GM18873 (cell line): Measurements from ENCODE around the gene RAB40C.
A peak's percentile ranks its signal among the peaks of the same experiment; 100 is the strongest.

Experiments used
- ATAC-seq: cut with Tn5 transposase; IDR thresholded peaks from one replicate; pipeline ENCODE4 v1.9.1; 2021; ENCODE audit warnings: mild to moderate bottlenecking, moderate library complexity, moderate number of reproducible peaks; ENCODE audit not compliant: unreplicated experiment, low FRiP score

The RAB40C gene

DNA sequence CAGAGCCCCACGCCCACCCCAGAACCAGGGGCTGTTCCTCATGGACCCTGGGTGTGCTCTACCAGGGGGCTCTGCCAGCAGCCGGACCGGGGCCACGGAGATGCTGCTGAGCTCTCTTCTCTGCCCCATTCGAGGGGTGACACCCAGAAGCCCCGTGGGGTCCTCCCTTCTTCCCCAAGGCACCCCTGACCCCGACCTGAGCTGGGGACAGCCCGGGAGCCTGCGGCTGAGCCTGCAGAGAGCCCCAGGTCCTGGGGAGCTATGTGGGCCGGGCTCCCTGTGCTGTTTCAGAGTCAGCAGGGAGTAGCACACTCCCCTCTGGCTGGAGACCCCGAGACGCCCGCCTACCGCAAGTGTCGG is 30.9 kb upstream of the RAB40C start:
- no peak for ATAC-seq

DNA sequence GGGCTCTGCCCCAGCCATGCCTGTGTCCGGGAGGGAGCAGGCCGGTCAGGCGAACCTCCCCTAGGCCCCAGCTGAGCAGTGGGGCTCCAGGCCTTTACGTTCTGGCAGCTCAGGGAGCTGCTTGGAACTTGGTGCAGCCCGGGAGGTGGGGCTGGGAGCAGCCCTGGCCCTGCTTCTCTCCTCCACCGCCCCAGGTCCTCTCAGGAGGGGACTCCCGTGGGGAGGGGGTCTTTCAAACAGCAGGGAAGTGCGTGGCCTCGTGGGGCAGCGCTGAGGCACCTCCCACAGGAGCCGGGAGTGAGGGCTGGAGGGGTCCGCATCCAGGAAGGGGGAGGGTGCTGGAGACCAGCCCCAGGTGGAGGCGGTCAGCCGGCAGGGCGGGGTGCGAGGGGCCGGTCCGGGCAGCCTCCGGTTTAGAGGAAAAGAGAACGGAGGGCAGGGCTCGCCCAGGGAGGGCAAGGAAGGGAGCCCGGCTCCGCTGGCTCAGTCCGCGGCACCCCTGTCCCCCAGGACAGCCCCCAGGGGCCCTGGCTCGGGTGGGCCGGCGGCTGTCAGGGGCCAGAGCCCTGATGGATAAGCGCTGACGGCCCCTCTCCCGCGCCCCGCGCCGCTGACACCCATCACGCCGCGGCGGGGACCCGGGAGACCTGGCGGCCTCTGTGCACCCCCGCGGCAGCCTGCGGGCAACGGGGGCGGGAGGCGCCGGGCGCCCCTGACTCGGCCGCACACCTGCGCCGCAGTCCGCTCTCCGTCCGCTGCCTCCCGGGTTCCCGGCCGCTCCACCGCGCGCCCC is 30.3 kb upstream of the RAB40C start:
- no peak for ATAC-seq

DNA sequence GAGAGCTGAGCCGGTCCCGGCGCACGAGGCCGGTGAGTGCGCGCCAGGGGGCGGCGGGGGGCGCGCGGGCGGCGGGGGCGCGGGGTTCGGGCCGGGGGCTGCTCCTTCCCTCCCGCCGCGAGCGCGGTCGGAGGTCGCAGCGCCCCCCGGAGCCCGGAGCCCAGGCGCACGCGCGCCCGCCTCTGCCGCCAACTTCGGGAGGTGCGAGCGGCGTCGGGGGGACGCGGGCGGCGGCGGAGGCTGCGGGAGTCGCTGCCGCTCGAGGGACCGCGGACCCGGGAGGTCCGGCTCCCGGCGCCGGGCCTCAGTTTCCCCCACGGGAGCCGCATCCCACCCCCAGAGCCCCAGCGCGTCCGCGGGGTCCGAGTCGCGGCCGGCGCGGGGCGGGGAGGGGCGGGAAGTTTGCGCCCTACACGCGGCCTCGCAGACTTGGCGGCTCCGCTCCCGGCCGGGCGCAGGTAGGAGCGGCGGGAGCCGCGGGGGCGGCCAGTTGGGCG is 29.6 kb upstream of the RAB40C start, which contains the start of gene PRR35:
Gene PRR35 (plus strand): TSS at position 191 of the 497 bp plus-strand sequence. CDS start 2,901 bp downstream, outside the sequence.
- no peak for ATAC-seq

DNA sequence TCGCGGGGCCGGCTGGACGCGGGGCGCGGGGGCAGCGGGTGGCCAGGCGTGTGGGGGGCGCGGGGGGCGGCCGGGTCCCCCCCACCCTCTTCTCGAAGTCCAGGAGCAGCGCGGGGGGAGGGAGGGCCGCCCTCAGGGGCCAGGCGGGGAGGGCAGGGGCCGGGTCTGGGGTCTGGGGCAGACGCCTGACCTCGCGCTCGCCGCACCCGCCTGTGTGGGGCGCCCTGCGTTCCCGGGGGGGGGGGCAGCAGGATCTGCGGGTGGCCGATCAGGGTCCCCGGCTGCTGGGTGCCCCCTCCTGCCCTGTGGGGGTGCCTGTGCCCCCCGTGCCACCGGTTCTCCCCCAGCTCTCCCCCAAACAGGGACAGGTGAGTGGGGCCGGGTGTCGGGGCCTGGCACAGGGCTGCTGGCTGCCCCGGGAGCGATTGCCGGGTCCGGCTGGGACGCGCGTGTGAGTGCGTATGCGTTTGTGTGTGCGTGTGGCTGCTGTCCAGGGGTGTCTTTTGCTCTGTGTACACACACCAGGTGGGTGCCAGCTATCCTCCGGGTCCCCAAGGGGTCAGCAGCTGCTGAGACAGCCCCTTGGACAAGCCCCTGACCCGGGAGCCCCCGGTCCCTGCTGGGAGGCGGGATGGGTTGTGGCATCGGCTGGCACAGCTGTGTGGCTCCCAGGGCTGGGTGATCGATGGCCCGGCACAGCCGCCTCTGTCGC is 29.0 kb upstream of the RAB40C start:
- ATAC-seq: no peak

DNA sequence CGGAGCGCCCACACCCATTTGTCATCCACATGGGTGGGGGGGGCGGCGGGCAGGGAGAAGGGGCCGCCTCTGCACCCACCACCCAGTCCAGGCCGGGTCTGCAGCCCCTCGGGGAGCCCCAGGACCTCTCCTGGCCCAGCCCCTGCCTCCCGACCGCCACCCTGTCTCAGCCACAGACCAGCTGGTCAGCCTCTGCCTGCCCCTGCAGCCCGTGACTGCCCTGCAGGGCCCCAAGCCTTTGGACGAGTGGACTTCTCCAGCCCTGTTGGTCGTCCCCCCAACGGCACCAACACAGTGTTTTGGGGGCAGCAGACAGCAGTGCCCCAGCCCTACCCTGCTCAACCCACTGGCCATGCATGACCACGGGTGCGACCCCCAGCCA is 28.5 kb upstream of the RAB40C start:
- no peak for ATAC-seq

DNA sequence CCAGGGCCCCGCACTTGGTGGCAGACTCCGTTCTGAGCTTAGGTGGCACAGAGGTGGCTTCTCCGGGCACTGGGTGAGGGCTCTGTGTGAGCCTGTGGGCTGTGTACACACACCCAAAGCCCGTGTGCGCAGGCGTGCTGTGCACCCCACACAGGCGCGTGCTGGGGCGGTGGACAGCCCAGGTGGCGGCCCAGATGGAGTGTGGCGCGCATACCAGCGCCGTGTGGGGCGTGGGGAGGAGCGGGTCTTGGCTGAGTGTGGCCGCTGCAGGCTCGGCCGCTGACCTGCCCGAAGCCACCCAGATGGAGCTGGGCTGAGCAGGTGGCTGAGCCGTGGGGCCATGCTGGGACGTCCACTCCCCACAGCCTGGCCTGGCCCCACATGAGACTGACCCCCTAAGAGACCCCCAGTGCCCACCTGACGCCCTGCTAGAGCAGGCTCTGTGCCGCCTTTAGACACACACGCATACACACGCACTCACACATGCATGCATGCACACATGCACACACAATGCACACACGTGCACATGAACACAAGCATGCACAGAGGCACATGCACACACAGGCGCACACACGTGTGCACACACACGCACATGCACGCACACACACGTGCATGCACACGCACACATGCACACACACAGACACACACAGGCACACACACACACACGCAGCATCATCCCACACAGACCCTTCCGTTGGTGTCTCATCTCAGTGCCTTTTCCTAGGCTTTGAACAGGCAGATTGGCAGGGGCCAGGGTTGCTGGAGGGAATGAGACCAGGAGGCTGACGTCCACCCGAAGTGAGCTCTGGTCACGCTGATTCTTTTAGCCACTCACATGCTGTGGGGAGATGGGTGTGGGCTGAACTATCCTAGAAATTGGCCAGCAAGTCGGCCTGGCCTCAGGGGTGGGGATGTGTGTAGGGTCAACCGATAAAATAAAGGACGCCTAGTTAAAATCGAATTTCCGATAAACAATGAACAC is 27.6 kb upstream of the RAB40C start:
- no peak for ATAC-seq

DNA sequence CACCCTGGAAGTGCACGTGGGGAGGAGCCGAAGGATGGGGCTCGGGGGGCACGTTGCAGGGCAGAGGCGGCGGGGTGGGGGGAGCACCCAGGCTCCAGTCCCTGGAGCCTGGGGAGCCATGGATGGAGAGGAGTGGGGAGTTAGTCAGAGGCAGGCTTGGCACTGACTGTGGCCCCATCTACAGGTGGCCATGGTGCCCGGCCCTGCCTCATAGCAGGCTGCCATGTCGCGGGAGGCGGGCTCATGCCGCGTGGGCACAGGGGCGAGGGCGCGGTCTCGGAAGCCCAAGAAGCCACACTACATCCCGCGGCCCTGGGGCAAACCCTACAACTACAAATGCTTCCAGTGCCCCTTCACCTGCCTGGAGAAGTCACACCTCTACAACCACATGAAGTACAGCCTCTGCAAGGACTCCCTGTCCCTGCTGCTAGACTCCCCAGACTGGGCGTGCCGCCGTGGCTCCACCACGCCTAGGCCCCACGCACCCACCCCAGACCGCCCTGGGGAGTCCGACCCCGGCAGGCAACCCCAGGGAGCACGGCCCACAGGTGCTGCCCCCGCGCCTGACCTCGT is 26.7 kb upstream of the RAB40C start:
- no peak for ATAC-seq

DNA sequence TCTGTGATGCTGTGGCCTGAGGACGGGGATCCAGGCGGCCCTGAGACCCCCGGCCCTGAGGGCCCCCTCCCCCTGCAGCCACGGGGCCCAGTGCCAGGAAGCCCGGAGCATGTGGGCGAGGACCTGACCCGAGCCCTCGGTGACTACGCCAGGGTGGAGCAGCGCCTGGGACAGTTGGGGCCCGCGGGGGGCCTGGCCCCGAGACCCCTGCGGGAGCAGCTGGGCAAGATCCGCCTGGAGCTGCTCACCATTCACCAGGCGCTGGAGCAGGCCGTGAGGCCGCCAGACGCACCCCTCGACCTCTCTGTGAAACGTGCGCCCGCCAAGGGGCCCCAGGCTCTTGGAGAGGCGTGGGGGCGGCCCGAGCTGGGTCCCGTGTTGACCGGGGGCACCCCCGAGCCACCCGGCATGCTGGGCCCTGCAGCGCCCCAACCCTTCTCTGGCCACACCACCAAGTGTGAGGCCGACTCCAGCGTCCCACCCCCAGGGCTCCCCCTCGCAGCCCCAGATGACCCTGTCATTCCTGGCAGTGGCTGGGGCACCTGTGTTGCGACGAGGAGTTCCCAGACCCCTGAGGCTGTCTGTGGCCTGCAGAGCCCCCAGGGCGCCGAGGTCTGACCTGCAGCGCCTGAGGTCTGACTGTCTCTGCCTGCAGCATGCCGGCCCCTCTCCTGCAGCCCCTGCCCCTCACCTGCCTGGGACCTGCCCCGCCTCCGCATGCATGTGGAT is 25.0 kb upstream of the RAB40C start:
- no peak for ATAC-seq

DNA sequence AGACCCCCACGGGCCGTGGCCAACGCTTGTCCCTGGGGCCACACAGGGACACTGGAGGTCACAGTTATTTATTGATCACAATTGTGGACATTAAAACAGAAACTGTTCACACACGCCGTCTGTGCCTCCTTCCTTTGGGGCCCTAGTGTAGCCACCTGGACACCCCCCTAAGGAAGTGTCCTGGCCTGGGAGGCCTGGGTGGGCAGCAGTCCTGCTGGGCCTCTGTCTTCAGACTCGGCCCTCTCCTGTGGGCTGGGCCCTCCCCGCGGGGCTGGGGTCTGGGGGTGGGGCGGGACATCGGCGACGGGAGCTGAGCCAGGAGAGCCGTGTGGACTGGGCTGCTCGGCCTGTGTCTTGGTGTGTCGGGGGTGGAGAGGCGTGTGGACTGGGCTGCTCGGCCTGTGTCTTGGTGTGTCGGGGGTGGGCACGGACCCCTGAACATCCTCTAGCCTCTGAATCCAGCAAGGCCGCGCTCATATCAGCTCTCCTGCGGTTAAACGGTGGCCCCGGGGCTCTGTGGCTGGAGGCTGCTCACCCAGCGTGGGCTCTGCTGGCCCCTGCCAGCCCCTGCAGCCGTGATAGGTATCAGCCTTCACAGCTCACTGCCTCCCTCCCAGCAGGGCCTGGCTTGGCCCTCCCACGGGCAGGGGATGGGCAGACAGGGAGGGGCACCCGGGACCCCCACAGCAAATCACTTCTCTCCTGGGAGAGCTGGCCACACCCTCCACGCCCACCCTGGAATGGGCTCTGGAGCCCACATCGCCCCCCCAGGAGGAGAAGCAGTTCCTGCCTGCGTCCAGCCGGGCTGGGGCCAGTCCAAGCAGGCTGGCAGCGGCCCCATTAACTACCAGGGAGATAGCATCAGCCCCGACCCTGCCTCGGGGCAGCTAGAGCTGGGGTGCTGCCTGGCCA is 24.2 kb upstream of the RAB40C start:
- ATAC-seq: no peak

DNA sequence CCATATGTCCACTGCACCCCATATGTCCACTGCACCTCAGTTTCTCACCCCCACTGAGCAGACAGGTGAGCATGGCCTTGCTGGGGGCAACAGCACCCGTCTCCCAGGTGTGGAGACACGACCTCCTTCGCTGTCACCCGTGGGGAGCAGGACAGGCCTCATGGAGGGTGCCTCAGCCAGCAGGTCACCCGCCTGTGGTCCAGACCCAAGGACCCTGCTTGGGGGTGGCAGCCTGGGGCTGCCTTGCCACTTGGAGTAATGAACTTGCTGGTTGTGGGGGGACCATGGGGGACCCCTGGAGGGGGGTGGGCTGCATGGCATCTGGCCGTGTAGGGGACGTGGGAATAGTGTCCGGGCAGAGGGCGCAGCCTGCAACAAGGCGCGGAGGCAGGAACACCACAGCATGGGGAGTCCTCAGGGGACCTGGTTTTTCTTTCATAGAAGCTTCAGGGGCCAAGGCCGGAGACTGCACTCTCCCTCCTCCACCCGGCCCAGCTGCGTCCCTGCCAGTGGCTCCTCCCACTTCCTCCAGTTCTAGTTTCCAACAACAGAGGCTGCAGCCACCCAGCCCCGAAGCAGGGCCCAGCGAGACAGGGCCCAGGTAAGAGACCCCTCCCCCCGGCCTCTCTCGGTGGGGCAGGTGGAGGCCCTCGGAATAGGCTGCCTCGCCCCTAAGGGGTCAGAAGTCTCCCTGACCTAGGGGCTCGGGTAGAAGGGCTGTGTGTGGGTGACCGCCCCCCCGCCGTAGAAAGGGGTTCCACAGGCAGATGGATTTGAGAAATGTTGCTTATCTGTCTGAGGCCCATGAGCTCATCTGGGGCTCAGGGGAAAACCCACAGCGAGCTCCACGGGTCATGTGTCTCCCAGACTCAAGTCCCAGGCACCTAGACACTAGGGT is 23.1 kb upstream of the RAB40C start, which contains the start of gene NHLRC4:
Gene NHLRC4 (plus strand): TSS at position 531 of the 898 bp plus-strand sequence. CDS start 1,043 bp downstream, outside the sequence.
- ATAC-seq: peak; percentile 52

DNA sequence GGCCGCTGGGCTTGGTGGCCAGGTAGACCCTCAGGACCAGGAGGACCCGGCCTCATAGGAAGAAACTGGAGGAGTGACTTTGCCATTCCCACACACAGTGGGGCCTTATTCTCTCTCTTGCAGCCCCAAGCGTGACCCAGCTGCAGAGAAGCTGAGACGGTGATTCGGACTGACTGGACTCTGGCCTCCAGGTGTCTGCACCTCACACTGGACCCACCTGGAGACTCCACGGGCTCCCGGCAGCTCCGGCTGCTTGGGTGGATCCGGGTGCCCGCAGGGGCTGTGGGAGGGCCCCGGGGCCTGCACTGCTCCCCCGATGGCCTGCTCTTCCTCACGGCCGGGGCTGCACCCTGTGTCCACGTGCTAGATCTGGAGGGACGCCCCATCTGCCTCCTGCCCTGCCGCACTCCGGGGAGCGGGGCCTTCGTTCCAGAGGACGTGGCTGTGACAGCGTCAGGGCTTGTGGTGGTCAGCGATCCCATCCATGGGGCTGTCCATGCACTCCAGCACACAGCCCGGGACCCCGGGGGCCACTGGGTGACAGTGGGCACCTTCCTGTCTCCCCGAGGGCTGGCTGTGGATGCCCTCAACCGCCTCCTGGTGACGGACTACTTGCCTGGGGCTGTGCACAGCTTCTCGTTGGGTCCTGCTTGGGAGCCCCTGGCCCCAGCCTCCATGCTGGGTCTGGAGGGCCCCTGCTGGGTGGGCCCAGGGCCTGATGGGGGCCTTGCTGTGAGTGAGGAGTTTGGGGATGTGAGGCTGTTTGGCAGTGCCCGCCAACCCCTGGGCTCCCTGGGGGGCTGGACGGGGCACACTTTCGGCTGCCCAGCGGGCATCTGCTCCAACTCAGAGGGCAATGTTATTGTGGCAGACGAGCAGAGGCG is 22.3 kb upstream of the RAB40C start:
- no peak for ATAC-seq

DNA sequence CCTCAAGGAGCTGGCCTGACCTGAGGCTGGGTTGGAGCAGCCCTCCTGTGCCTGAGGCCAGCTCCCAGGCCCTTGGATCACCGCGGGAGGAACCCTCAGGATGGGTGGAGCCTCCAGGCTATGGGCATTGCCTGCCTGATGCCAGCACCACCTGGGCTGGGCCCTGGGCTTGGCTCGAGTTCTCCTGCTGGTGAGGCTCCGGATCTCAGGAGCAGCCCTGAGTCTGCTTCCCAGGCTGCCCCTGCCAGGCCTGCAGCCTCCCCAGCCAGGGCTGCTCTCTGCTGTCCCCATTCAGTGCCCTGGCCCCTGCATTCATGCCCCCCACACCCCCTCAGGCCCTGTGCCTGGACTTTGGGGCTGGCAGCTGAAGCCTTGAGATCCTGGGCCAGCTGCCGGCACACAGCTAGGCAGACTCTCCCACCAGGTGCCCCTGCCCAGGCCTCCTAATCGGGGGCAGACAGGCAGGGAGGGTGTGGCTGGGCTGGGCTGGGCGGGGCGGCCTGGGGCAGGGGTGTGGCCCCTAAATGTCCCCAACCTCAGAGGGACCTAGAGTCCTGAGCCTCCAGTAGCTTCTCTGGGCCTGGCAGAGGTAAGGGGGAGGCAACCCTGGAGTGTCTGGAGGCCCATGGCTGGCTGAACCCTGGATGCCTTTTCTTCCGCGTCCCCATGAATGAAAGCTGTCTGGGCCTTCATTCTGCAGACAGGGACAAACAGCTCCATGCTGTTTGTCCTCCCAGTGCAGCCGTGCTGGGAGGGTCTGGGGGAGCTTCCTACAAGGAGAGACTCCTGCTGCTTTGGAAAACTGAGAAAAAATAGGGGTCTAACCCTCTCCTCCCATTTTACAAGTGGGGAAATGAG is 21.2 kb upstream of the RAB40C start:
- ATAC-seq: no peak

DNA sequence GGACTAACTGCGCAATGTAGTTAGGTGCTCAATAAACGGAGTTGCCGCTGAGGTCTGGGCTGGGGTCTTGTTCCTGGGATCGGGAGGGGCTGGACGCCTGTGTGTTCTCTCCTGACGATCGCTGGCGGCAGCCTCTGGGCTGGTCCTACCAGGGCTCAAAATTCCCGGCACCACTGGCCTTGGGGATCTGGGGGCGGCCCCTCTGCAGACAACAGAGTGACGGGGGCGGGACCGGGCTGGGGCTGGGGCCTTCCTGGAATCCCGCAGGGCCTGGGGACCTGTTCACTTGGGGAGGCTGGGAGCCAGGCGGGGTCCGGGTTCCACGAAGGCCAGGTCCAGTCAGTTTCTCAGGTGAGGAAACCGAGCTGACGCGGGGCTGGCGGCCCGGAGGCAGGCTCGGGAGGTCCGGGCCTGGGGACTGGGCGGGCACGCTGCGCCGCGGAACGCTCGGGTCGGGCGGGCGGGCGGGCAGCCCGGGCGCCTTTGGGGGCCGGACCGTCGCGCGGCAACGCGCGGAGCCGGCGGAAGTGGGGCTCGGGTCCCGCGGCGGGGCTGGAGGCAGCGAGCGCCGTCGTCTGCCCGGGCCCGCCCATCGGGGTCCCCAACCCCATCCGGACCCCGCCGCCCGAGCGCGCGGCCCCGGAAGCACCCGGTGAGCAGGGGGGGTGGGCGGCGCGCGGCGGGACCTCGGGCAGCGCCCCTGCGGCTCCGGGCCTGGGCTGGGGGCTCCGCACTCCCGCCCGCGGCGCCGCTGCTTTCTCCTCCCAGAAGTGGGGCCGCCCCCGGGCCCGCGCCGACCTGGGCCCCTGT is 20.2 kb upstream of the RAB40C start, which contains the start of gene PIGQ:
Gene PIGQ (plus strand): TSS at position 524 of the 810 bp plus-strand sequence. CDS start 4,107 bp downstream, outside the sequence.
- no peak for ATAC-seq

DNA sequence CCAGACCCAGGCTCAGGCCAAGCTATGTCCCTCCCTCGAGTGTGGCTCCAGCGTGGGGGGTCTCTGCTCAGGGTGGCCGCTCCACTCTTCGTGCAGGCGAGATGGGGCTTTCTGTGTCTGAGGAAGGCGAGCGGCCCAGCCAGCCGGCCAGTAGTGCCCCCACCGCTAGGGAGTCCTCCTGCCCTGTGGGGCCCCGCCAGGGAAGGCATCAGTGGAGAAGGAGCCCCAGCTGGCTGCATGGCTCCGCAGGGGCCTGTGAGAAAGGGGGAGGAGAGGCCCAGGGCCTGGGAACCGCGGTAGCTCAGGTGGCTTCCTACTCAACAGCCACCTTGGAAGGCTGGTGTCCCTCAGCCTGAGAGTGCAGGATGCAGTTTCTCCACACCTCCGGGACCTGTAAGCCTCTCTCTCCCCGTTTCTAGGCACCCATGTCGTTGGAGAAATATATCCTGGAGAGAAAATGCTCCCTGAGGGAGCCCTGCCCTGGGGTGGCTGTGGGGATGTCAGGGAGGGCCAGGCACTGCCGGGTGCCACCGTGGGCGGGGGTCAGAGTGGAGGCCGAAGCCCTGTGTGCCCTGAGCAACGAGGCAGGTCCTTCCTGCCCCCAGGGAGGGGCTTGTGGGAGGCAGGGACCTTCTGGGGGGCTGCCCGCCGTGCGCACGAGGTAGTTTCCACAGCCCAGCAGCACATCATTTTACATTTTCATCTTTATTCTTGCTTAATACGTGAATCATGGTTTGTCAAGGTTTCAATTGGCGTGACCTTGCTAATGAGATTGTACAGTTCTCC is 16.8 kb upstream of the RAB40C start:
- ATAC-seq: no peak
